ENCODE measurements around the gene TMX3.

TMX3 gene

DNA sequence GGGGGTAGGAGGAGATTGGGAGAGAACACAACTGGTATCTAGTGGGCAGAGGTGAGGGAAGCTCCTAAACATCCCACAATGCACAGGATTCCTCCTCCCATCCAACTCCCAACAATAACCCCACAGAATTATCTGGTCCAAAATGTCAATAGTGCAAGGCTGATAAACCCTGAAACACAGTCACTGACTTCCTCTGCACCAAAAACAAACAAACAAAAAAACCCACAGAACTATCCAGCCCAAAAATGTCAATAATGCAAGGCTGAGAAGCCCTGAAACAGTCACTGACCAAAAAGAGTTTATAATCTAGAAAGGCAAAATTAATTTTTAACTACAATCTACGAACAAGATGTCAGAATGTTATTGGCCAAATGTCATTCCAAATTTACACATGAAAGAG is 9.8 kb downstream of the TMX3 start:
- no peak for TF ChIP-seq CEBPB (IDR thresholded peaks at IDR 0.05)
- TF ChIP-seq TCF12 (IDR thresholded peaks at IDR 0.05; ENCODE audit: low read depth): no peak
- TF ChIP-seq CREB1 (IDR thresholded peaks at IDR 0.05; ENCODE audit: low read depth): no peak
- no peak for TF ChIP-seq TEAD4 (IDR thresholded peaks at IDR 0.05)
- TF ChIP-seq ZBTB7A (IDR thresholded peaks at IDR 0.05; ENCODE audit: low read depth): no peak

DNA sequence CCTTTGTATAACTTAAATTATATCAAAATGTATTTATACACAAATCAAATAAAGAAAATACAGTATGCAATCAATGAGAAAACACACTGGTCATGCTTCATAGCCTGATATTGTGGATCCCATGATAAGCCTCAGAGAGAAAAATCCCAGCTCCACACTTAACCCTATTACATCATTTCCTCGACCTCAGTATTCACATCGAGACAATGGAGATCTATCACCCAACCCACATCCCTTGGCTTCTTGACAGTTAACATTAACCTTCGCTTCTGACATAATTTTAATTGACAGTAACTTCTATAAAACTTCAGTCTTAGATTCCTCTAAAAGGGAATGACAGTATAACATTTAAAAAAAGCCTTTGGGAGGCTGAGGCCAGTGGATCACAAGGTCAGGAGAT is 11.6 kb downstream of the TMX3 start:
- TF ChIP-seq, protein P1, sequence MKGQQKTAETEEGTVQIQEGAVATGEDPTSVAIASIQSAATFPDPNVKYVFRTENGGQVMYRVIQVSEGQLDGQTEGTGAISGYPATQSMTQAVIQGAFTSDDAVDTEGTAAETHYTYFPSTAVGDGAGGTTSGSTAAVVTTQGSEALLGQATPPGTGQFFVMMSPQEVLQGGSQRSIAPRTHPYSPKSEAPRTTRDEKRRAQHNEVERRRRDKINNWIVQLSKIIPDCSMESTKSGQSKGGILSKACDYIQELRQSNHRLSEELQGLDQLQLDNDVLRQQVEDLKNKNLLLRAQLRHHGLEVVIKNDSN (IDR thresholded peaks at IDR 0.05): no peak
- TF ChIP-seq RAD21 (IDR thresholded peaks at IDR 0.05; ENCODE audit: low read depth) (no peak), EP300 (IDR thresholded peaks at IDR 0.05; ENCODE audit: borderline replicate concordance) (no peak), CREB1 (IDR thresholded peaks at IDR 0.05; ENCODE audit: low read depth) (no peak), CEBPB (IDR thresholded peaks at IDR 0.05) (no peak)
- TF ChIP-seq, protein P2, sequence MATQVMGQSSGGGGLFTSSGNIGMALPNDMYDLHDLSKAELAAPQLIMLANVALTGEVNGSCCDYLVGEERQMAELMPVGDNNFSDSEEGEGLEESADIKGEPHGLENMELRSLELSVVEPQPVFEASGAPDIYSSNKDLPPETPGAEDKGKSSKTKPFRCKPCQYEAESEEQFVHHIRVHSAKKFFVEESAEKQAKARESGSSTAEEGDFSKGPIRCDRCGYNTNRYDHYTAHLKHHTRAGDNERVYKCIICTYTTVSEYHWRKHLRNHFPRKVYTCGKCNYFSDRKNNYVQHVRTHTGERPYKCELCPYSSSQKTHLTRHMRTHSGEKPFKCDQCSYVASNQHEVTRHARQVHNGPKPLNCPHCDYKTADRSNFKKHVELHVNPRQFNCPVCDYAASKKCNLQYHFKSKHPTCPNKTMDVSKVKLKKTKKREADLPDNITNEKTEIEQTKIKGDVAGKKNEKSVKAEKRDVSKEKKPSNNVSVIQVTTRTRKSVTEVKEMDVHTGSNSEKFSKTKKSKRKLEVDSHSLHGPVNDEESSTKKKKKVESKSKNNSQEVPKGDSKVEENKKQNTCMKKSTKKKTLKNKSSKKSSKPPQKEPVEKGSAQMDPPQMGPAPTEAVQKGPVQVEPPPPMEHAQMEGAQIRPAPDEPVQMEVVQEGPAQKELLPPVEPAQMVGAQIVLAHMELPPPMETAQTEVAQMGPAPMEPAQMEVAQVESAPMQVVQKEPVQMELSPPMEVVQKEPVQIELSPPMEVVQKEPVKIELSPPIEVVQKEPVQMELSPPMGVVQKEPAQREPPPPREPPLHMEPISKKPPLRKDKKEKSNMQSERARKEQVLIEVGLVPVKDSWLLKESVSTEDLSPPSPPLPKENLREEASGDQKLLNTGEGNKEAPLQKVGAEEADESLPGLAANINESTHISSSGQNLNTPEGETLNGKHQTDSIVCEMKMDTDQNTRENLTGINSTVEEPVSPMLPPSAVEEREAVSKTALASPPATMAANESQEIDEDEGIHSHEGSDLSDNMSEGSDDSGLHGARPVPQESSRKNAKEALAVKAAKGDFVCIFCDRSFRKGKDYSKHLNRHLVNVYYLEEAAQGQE (IDR thresholded peaks at IDR 0.05; ENCODE audit: low read depth): no peak

DNA sequence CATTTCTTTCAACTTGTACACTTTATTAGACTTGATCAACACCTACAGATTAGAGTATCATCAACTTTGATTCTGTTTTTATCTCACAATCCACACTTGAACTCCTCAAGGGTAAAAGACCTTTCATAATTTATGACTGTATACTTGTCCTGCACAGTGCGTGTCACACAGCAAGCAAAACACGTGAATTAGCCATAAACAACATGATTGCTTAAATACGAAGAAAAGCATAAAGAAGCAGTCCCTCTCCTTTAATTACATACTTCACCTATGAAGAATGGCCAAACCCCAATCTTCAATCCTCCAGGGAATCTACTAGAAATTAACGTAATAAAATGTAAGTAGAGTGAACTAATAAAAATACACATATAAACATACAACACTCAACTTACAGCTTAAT is 13.6 kb downstream of the TMX3 start:
- no peak for TF ChIP-seq CEBPB (IDR thresholded peaks at IDR 0.05)
- TF ChIP-seq EP300 (IDR thresholded peaks at IDR 0.05; ENCODE audit: borderline replicate concordance): no peak
- TF ChIP-seq, protein P3, sequence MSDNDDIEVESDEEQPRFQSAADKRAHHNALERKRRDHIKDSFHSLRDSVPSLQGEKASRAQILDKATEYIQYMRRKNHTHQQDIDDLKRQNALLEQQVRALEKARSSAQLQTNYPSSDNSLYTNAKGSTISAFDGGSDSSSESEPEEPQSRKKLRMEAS (IDR thresholded peaks at IDR 0.05): no peak
- no peak for TF ChIP-seq FOXM1 (IDR thresholded peaks at IDR 0.05; ENCODE audit: borderline replicate concordance, low read depth)
- TF ChIP-seq, protein P1 (IDR thresholded peaks at IDR 0.05): no peak
- TF ChIP-seq TEAD4 (IDR thresholded peaks at IDR 0.05): no peak
- TF ChIP-seq TAF1 (IDR thresholded peaks at IDR 0.05; ENCODE audit: low read depth): no peak
- no peak for TF ChIP-seq EGR1 (IDR thresholded peaks at IDR 0.05)
- no peak for TF ChIP-seq NFIC (IDR thresholded peaks at IDR 0.05)
- no peak for TF ChIP-seq RAD21 (IDR thresholded peaks at IDR 0.05; ENCODE audit: low read depth)
- no peak for TF ChIP-seq TCF12 (IDR thresholded peaks at IDR 0.05; ENCODE audit: low read depth)
- TF ChIP-seq, protein P2 (IDR thresholded peaks at IDR 0.05; ENCODE audit: low read depth): no peak
- no peak for TF ChIP-seq YY1 (IDR thresholded peaks at IDR 0.05; ENCODE audit: low read depth)
- TF ChIP-seq ZBTB7A (IDR thresholded peaks at IDR 0.05; ENCODE audit: low read depth): no peak
- TF ChIP-seq CREB1 (IDR thresholded peaks at IDR 0.05; ENCODE audit: low read depth): no peak

DNA sequence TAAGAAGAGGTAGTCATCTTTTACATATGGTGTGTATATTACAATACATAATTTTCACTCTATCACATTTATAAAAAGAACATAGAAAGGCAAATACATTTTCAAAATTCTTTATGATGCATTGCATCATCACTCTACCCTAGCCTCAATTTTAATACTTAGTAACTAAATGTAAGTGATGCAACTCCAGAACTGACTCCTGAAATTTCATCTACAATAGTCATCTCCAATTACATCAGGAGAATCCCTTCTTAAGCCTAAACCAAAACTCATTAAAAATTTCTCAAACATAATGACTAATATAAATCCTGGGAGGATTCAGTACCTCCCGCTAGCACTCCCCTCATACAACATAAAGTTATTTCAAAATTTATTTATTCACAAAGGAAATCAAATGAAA is 15.9 kb downstream of the TMX3 start:
- TF ChIP-seq CREB1 (IDR thresholded peaks at IDR 0.05; ENCODE audit: low read depth) (no peak), NFIC (IDR thresholded peaks at IDR 0.05) (no peak), YY1 (IDR thresholded peaks at IDR 0.05; ENCODE audit: low read depth) (no peak), EP300 (IDR thresholded peaks at IDR 0.05; ENCODE audit: borderline replicate concordance) (no peak)
- TF ChIP-seq, protein P1 (IDR thresholded peaks at IDR 0.05): no peak

DNA sequence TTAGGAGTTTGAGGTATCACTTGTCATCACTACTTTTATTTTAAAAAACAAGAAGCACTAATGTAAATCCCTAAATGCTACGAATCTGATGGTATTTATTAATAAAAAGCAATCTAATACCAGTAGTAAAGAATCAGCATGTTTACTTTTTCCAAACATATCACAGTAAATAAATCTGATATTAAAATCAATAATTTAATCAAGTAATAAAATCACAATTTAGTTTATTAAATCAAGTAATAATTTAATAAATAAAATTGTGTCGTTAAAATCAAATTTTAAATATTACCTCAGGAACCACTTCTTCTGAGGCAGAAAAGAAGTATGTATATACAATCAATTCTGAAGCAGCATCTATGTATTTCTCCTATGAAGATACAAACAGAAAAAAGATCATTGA is 18.0 kb downstream of the TMX3 start:
- no peak for TF ChIP-seq CEBPB (IDR thresholded peaks at IDR 0.05)
- TF ChIP-seq TEAD4 (IDR thresholded peaks at IDR 0.05): no peak
- TF ChIP-seq, protein P1 (IDR thresholded peaks at IDR 0.05): no peak
- TF ChIP-seq TAF1 (IDR thresholded peaks at IDR 0.05; ENCODE audit: low read depth): no peak
- no peak for TF ChIP-seq TCF12 (IDR thresholded peaks at IDR 0.05; ENCODE audit: low read depth)
- no peak for TF ChIP-seq CREB1 (IDR thresholded peaks at IDR 0.05; ENCODE audit: low read depth)
- TF ChIP-seq, protein P3 (IDR thresholded peaks at IDR 0.05): no peak
- TF ChIP-seq YY1 (IDR thresholded peaks at IDR 0.05; ENCODE audit: low read depth): no peak
- TF ChIP-seq EP300 (IDR thresholded peaks at IDR 0.05; ENCODE audit: borderline replicate concordance): no peak
- TF ChIP-seq, protein P2 (IDR thresholded peaks at IDR 0.05; ENCODE audit: low read depth): no peak
- TF ChIP-seq RAD21 (IDR thresholded peaks at IDR 0.05; ENCODE audit: low read depth): no peak
- TF ChIP-seq FOXM1 (IDR thresholded peaks at IDR 0.05; ENCODE audit: borderline replicate concordance, low read depth): no peak
- no peak for TF ChIP-seq ZBTB7A (IDR thresholded peaks at IDR 0.05; ENCODE audit: low read depth)
- no peak for TF ChIP-seq NFIC (IDR thresholded peaks at IDR 0.05)
- no peak for TF ChIP-seq EGR1 (IDR thresholded peaks at IDR 0.05)

All from Ishikawa (cell line).